Mesendoderm (in vitro differentiated cells): ENCODE measurements around the gene RGPD4.

ENCODE experiments used
- DNase-seq: peaks from one replicate; pipeline ENCODE4 v3.0.0; 2013
- H2AK5ac ChIP-seq: 2 replicates; pipeline ENCODE4 v1.6.1; 2013; ENCODE audit warnings: low read length, inconsistent platforms
- H2BK120ac ChIP-seq: 2 replicates; pipeline ENCODE4 v1.6.1; 2013; ENCODE audit warnings: low read depth, mild to moderate bottlenecking, low read length, moderate library complexity, mixed read lengths
- H2BK15ac ChIP-seq: replicated peaks from 2 replicates; pipeline ENCODE4 v1.6.1; 2013; ENCODE audit warnings: low read depth, mild to moderate bottlenecking, moderate library complexity
- H2BK5ac ChIP-seq: 2 replicates; pipeline ENCODE4 v1.6.1; 2013; ENCODE audit warnings: low read length, inconsistent platforms
- H3K18ac ChIP-seq: 2 replicates; pipeline ENCODE4 v1.6.1; 2013; ENCODE audit warnings: mild to moderate bottlenecking, low read length, mixed read lengths
- H3K23ac ChIP-seq: one replicate; pipeline ENCODE4 v1.6.1; 2013; ENCODE audit warnings: low read length
- H3K27ac ChIP-seq: 2 replicates; pipeline ENCODE4 v1.5.1; 2013; ENCODE audit warnings: low read depth, mild to moderate bottlenecking, inconsistent platforms, low read length, moderate library complexity
- H3K27me3 ChIP-seq: 2 replicates; pipeline ENCODE4 v1.6.1; 2013; ENCODE audit warnings: low read length, control low read depth, mild to moderate bottlenecking, inconsistent platforms; ENCODE audit not compliant: insufficient read depth, poor library complexity
- H3K36me3 ChIP-seq: 2 replicates; pipeline ENCODE4 v1.6.1; 2013; ENCODE audit warnings: low read length, inconsistent platforms; ENCODE audit not compliant: control insufficient read depth, insufficient read depth
- H3K4ac ChIP-seq: one replicate; pipeline ENCODE4 v1.6.1; 2013; ENCODE audit warnings: low read depth, mild to moderate bottlenecking, low read length, moderate library complexity
- H3K4me1 ChIP-seq: 2 replicates; pipeline ENCODE4 v1.6.1; 2013; ENCODE audit warnings: low read depth, low read length, inconsistent platforms; ENCODE audit not compliant: control insufficient read depth
- H3K4me2 ChIP-seq: 2 replicates; pipeline ENCODE4 v1.6.1; 2013; ENCODE audit warnings: low read length
- H3K4me3 ChIP-seq: 2 replicates; pipeline ENCODE4 v1.5.1; 2013; ENCODE audit warnings: mild to moderate bottlenecking, low read length
- H3K56ac ChIP-seq: one replicate; pipeline ENCODE4 v1.6.1; 2013; ENCODE audit warnings: low read length
- H3K79me1 ChIP-seq: 2 replicates; pipeline ENCODE4 v1.6.1; 2013; ENCODE audit warnings: low read length, inconsistent platforms
- H3K79me2 ChIP-seq: 2 replicates; pipeline ENCODE4 v1.6.1; 2013; ENCODE audit warnings: mild to moderate bottlenecking, low read length; ENCODE audit not compliant: control insufficient read depth, insufficient read depth
- H3K9ac ChIP-seq: 2 replicates; pipeline ENCODE4 v1.6.1; 2013; ENCODE audit warnings: low read length, inconsistent platforms
- H4K5ac ChIP-seq: one replicate; pipeline ENCODE4 v1.6.1; 2013; ENCODE audit warnings: low read length
- H4K8ac ChIP-seq: one replicate; pipeline ENCODE4 v1.6.1; 2013; ENCODE audit warnings: low read depth, mild to moderate bottlenecking, control low read depth, low read length, moderate library complexity
- WGBS: extraction: QIAGEN DNeasy Blood & Tissue Kit; methylation state at CpG from one replicate; pipeline ENCODE4 v1.1.7; 2013; ENCODE audit warnings: low lambda C conversion rate, missing lambda C conversion rate; ENCODE audit not compliant: insufficient coverage; ENCODE audit errors: extremely low coverage; 5-methylcytosine and 5-hydroxymethylcytosine counted together

RGPD4 gene

DNA sequence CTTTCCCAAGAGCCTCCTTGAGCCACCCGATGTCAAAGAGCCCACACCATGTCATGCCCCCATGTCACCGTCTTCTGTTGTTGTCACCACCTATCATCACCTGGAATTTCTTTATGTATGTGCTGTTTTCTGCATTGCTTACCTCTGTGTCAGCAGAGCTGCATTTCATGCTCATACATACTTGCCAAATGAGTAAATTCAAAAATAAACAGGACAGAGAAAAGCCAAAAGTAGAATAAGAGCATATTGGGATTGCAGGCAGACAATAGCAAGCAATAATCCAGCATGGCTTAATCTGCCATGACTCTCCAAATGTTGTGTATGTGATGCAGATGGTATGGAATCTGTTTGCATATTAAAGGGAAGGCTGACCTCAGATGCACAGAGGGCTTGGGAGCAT lies 15.3 kb upstream of the RGPD4 start:
- no peaks in the 10 kb centered on the region for H3K27me3 ChIP-seq
- no peak overlapping the region for H3K56ac ChIP-seq
- no peak overlapping the region for H3K23ac ChIP-seq
- H3K9ac ChIP-seq = no peak overlapping the region
- H3K79me1 ChIP-seq = no peaks in the 10 kb centered on the region
- no peak overlapping the region for H3K4me2 ChIP-seq
- H4K8ac ChIP-seq = no peak overlapping the region
- no peak overlapping the region for H2BK120ac ChIP-seq
- no CpG with 5 or more reads among the region's 2 CpGs for WGBS
- H3K4ac ChIP-seq = no peak overlapping the region
- no peak overlapping the region for H3K4me3 ChIP-seq
- no peak overlapping the region for H2AK5ac ChIP-seq
- no peak overlapping the region for H2BK5ac ChIP-seq
- no peak overlapping the region for H3K18ac ChIP-seq
- no peaks in the 10 kb centered on the region for H3K79me2 ChIP-seq
- H3K27ac ChIP-seq = no peak overlapping the region
- no peaks in the 10 kb centered on the region for H3K36me3 ChIP-seq
- H2BK15ac ChIP-seq = no peak overlapping the region
- no peak overlapping the region for H4K5ac ChIP-seq
- H3K4me1 ChIP-seq = no peaks in the 10 kb centered on the region
- DNase-seq = no peak

DNA sequence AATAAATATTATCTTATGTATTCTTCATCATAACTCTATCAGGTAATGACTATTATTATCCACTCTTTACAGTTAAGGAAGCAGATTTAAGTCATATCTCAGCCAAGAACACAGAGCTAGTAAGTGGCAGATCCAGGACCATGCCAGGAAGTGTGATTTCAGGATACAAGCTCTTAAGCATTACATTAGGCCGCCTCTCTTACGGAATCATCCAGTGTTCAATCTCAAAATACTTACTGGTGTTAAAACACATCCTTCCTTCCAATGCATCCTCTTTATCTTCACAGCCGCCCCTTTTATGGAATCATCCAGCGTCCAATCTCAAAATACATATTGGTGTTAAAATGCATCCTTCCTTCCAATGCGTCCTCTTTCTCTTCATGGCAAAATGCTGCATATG lies 14.7 kb upstream of the RGPD4 start:
- H2BK15ac ChIP-seq = no peak overlapping the region
- no CpG with 5 or more reads among the region's 5 CpGs for WGBS
- no peak overlapping the region for H3K4me2 ChIP-seq
- no peak overlapping the region for H4K8ac ChIP-seq
- no peak overlapping the region for H4K5ac ChIP-seq
- H2AK5ac ChIP-seq = no peak overlapping the region
- H3K27me3 ChIP-seq = no peaks in the 10 kb centered on the region
- no peak overlapping the region for H2BK5ac ChIP-seq
- H3K4me3 ChIP-seq = no peak overlapping the region
- no peaks in the 10 kb centered on the region for H3K79me2 ChIP-seq
- H3K56ac ChIP-seq = no peak overlapping the region
- H3K4ac ChIP-seq = no peak overlapping the region
- no peak overlapping the region for H3K23ac ChIP-seq
- H3K27ac ChIP-seq = no peak overlapping the region
- no peak for DNase-seq
- H3K4me1 ChIP-seq = no peaks in the 10 kb centered on the region
- no peaks in the 10 kb centered on the region for H3K36me3 ChIP-seq
- H3K9ac ChIP-seq = no peak overlapping the region
- H3K18ac ChIP-seq = no peak overlapping the region
- H3K79me1 ChIP-seq = no peaks in the 10 kb centered on the region
- no peak overlapping the region for H2BK120ac ChIP-seq

DNA sequence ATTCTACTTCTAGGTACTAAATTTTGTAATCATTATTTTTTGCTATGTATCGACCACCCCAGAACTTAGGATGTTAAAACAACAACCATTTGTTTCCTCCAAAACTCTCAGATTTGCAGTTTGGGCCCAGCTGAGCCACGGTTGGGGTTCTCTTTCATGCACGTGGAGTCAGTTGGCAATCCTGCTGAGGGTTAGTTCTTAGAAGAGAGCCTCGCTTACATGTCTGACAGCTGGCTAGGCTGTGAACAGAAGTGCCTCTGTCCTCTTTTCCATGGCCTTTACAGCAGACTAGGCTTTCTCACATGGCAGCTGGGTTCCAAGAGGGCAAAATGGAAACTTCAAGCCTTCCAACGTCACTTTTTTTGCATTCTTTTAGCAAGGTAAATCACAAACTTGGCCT lies 9.3 kb upstream of the RGPD4 start:
- Histone ChIP-seq H2AK5ac (no peak overlapping the region), H3K9ac (no peak overlapping the region), H3K4me3 (no peak overlapping the region), H3K18ac (no peak overlapping the region), H3K27me3 (no peaks in the 10 kb centered on the region), H3K27ac (no peak overlapping the region), H2BK120ac (no peak overlapping the region), H4K5ac (no peak overlapping the region), H3K36me3 (no peaks in the 10 kb centered on the region), H3K4me1 (no peaks in the 10 kb centered on the region), H4K8ac (no peak overlapping the region), H2BK5ac (no peak overlapping the region), H3K4me2 (no peak overlapping the region), H3K79me2 (no peaks in the 10 kb centered on the region), H3K56ac (no peak overlapping the region), H3K23ac (no peak overlapping the region), H3K4ac (no peak overlapping the region), H2BK15ac (no peak overlapping the region), H3K79me1 (no peaks in the 10 kb centered on the region)
- no peak for DNase-seq
- no CpG with 5 or more reads among the region's 5 CpGs for WGBS

DNA sequence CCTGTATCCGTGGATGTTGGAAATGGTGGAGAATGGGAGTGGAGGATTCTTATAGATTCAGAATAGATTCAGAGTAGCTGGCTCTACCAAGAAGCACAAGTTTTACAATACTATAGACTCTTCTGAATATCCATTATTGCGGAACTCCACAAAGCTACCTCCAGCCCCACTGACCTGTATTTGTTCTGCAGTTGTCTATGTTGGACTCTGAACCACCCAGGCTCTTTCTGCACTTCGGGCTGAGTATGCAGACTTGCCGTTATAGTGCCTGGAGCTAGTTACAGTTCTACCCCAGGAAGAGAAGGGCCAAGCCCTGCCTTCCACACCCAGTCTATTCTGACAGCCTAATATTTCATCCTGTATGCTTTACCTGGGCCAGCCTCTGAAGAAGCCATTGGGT lies 4.4 kb upstream of the RGPD4 start:
- no peak overlapping the region for H2BK15ac ChIP-seq
- H3K4ac ChIP-seq = no peak overlapping the region
- no peak overlapping the region for H3K9ac ChIP-seq
- no peak overlapping the region for H2AK5ac ChIP-seq
- no peaks in the 10 kb centered on the region for H3K79me1 ChIP-seq
- no peak for DNase-seq
- H3K4me3 ChIP-seq = no peak overlapping the region
- no peak overlapping the region for H4K8ac ChIP-seq
- no peak overlapping the region for H2BK5ac ChIP-seq
- H4K5ac ChIP-seq = no peak overlapping the region
- H3K56ac ChIP-seq = no peak overlapping the region
- no peaks in the 10 kb centered on the region for H3K27me3 ChIP-seq
- WGBS = no CpG with 5 or more reads among the region's 4 CpGs
- H3K4me1 ChIP-seq = no peaks in the 10 kb centered on the region
- H3K27ac ChIP-seq = no peak overlapping the region
- H2BK120ac ChIP-seq = no peak overlapping the region
- H3K36me3 ChIP-seq = no peaks in the 10 kb centered on the region
- H3K18ac ChIP-seq = no peak overlapping the region
- H3K4me2 ChIP-seq = no peak overlapping the region
- no peak overlapping the region for H3K23ac ChIP-seq
- no peaks in the 10 kb centered on the region for H3K79me2 ChIP-seq

DNA sequence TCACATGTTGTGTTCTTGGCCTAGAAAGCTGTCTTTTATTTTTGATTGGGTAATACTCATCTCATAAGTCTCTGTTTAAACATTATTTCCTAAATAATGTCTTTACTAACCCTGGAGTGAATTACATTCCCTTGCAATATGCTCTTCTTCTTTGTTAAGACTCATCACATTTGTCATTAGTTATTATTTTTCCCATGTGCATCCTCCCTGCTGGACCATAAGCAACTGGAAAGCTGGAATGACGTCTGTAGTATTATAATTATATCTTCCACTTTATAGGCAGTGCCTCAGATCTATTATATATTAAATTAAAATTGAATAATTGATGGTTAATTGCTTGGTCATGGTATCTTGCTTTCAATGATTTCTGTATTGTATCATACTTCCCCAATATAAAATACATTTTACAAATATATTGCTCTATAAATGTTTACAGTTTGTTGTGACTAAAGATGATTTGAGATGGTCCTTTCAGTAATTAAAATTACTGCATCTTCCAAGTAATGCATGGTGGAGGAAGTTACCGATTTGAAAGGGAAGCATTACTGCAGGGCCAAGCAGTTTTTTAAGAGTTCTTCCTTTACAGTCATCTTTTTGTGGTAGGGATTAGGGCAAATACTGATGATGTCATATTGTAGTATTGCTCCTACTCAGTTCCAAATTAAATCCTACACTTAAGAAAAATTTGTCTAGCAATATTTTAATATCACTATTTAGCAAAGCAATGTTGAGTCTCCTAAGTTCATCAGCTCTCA lies 2.1 kb upstream of the RGPD4 start:
- H3K9ac ChIP-seq = no peak overlapping the region
- no CpG with 5 or more reads among the region's 2 CpGs for WGBS
- H3K27ac ChIP-seq = no peak overlapping the region
- DNase-seq = no peak
- H3K23ac ChIP-seq = no peak overlapping the region
- H4K8ac ChIP-seq = no peak overlapping the region
- no peak overlapping the region for H3K4me3 ChIP-seq
- H2BK15ac ChIP-seq = no peak overlapping the region
- H2BK120ac ChIP-seq = no peak overlapping the region
- no peaks in the 10 kb centered on the region for H3K4me1 ChIP-seq
- no peak overlapping the region for H3K18ac ChIP-seq
- H3K27me3 ChIP-seq = no peaks in the 10 kb centered on the region
- H3K79me2 ChIP-seq = no peaks in the 10 kb centered on the region
- H4K5ac ChIP-seq = no peak overlapping the region
- H3K56ac ChIP-seq = no peak overlapping the region
- no peaks in the 10 kb centered on the region for H3K36me3 ChIP-seq
- H3K4ac ChIP-seq = no peak overlapping the region
- no peak overlapping the region for H3K4me2 ChIP-seq
- H2BK5ac ChIP-seq = no peak overlapping the region
- no peaks in the 10 kb centered on the region for H3K79me1 ChIP-seq
- H2AK5ac ChIP-seq = no peak overlapping the region

DNA sequence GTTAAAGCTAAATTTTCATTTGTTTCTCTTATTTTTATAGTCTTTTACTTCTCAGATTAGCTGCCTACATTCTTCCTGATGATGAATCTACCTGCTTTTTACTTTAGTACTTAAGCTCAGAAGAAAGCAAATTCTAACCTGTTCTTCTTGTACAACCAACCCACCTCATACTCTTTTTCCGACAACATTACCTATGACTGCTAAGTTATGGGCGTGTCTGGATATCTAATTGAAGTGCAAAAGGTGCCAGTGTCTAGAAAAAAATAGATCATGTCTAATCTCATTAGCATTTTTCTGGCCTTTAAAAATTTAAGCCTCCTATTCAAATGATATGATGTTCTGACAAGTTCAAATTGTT lies 1.5 kb upstream of the RGPD4 start:
- Histone ChIP-seq H3K79me1 (no peaks in the 10 kb centered on the region), H3K4me3 (no peak overlapping the region), H3K4me2 (no peak overlapping the region), H3K23ac (no peak overlapping the region), H3K4me1 (no peaks in the 10 kb centered on the region), H3K27me3 (no peaks in the 10 kb centered on the region), H3K9ac (no peak overlapping the region), H2BK5ac (no peak overlapping the region), H3K4ac (no peak overlapping the region), H4K5ac (no peak overlapping the region), H3K56ac (no peak overlapping the region), H3K27ac (no peak overlapping the region), H3K18ac (no peak overlapping the region), H2AK5ac (no peak overlapping the region), H2BK15ac (no peak overlapping the region), H2BK120ac (no peak overlapping the region), H3K36me3 (no peaks in the 10 kb centered on the region), H4K8ac (no peak overlapping the region), H3K79me2 (no peaks in the 10 kb centered on the region)
- WGBS = no CpG with 5 or more reads among the region's 2 CpGs
- DNase-seq = no peak
